Measurements from ENCODE around the gene BRF1.
A peak's percentile ranks its signal among the peaks of the same experiment; 100 is the strongest.
"Not testable (repeated sequence)": the region's sequence is repeated elsewhere in the genome, so short reads cannot be mapped to it uniquely, and the experiment has no call there.

The BRF1 gene

DNA sequence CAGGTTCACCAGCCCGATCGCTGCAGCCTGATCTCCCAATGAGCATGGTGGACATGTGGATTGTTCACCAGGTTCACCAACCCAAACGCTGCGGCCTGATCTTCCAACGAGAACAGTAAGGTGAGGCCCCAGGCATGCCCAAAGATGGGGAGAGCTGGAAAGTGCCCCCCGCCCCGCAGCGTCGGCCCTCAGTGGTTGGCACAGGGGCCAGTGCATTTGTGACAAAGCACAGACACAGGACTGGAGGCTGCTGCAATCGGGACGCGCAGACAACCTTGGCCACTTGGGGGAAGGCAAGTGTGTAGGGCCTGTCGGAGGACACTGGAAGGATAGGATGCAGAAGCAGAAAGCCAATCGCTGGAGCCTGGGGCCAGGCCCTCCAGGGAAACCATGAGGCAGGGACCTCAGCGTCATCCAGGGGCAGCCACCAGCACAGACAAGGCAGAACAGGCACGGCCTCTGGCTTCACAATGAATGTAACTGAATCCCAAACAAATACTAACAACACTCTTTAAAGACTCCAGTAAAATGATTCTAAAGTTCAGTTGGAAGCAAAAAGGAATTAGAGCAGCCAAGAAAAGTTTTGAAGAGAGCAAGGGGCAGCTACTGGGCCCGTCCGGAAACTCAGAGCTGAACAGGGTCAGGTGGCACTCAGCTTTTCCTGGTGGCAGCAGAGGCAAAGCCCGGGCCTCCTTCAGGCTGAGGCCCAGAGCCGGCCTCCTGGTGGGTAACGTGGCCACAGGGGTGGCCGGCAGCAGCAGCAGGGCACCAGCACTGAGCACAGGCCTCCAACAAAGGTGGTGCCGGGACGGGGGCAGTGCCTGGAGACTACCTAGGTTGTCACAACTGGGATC, 13.3 kb downstream of the BRF1 start:
- no peak for DNase-seq

DNA sequence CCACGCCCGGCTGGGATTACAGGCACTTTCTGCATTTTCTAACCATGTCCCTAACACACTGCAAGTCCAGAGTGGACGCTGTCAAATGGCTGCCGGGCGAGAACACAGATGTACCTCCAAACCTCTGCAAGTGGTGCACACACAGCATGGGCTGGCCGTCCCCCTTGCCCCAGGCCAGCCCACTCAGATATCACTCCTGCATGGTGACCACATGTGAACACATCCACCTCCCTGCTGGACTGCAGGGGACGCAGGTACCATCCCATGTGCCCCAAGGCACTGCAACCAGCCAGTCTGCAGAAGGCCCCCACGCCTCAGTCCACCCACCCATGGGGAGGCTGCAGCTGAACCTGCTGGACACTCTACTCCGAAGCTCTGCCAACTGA, 14.0 kb downstream of the BRF1 start:
- DNase-seq: no peak

- no peak for DNase-seq
Observed at GRCh38 chr14:105285174-105285573, 15.6 kb downstream of the BRF1 start.

- DNase-seq: no peak
Observed at GRCh38 chr14:105283899-105284298, 16.9 kb downstream of the BRF1 start.

DNA sequence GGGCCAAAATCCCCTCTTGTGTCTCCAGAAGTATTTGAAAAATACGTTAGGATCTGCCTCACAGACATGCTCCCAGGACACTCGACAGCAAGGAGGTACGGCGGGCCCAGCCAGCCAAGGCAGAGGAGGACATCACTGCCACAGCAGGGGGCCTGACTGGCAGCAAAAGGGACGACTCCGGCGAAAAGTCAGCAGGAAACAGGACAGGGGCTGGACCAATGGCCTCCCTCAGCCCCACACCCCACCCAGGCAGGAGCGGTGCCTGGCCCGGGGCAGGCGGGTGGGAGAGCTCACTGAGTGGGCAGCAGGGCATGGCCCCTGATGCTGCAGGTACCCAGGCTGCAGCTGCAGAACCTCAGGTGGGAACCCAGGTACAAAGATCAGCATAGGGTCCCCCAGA, 17.8 kb downstream of the BRF1 start:
- no peak for DNase-seq

DNA sequence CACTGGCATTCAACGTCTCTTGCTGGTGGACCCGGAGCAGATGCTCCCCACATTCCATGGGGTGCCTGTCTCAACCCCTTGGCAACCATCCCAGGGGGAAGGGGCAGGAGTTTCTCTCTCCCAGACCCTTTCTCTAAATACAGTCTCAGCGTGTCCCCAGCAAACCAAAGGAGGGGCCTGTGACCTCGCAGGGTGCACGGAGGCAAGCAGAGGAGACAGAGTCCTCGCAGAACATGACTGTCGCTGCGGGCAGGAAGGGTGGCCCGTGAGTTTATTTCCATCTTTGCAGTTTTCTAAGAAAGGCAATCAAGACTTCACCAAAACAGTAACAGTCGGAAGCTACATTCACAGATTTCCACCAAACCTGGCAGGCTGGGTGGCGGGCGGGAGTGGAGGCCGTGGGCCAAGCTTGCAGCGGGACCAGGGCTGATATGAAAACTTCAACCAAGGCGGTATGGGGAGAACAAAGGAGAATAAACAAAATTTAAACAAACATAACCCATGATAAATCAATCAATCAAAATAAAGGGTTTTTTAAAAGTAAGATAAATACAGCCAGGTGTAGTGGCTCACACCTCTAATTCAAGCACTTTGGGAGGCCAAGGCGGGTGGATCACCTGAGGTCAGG, 18.6 kb downstream of the BRF1 start:
- no peak for DNase-seq

GRCh38 chr14:105281371-105282097, 19.3 kb downstream of the BRF1 start:
- DNase-seq: peak; percentile 60

DNA sequence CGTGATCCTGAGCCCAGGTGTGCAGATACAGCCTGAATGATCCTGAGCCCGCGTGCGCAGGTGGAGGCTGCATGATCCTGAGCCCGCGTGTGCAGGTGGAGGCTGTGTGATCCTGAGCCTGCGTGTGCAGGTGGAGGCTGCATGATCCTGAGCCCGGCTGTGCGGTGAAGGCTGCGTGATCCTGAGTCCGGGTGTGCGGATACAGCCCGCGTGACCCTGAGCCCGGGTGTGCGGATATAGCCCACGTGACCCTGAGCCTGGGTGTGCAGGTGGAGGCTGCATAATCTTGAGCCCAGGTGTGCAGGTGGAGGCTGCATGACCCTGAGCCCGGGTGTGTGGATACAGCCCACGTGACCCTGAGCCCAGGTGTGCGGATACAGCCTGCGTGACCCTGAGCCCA, 20.3 kb downstream of the BRF1 start:
- no peak for DNase-seq

DNA sequence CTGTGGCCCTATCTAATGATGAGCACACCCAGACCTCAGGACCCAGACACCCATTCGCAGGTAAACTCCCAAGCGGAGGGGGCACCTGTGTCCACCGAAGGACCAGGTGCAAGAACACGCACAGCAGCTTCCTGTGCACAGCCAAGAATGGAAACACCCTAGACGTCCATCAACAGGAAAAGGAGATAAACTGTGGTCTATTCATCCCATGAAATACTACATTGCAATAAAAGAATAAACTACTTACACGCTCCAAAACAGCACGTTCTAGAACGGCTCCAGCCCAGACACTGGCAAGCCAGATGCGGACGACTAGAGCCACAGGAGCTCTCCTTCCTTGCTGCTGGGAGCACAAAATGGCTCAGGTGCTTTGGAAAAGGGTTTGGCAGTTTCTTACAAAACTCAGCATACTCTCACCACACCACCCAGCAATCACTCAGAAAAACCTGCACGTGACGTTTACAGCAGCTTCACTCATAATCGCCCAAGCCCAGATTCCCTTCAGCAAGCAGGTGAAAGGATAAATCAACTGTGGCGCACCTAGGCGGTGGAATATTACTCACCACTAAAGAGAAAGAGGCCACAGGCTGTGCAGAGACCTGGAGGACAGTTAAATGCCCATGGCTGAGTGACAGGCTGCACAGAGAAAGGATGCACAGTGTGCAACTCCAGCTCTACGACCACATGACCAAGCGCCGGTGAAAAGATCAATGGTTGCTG, 21.0 kb downstream of the BRF1 start:
- no peak for DNase-seq

- DNase-seq: not testable (repeated sequence)
Observed at GRCh38 chr14:105277448-105277847, 23.4 kb downstream of the BRF1 start.

DNA sequence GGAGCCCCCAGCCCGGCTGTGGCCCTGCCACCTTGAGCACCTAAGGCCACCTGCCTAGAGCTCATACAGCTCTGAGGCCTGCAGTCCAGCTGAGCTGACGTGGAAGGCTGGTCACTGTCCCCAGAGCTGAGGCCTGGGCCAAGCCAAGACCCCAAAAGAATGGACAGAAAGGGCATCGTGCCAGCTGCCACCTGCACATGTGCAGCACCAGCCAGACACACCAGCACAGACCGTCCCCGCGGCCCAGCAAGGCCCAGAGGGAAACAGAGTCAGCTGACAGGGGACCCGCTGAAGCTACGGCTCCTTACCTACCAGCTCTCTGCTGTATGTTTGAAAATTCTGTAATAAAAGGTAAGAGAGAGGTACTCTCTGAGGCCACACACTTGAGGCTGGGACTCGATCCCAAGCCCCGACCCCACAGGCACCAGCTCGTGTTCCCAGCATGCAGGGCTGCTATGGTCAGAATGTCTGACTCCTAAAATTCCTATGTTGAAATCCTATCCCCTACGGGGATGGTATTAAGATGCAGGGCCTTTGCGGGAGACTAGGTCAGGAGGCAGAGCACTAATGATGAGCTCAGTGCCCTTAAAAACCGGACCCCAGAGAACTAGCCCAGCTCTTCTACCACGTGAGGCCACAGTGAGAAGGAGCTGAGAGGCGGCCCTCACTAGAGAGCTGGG, 25.4 kb downstream of the BRF1 start:
- no peak for DNase-seq

- DNase-seq: no peak
Observed at GRCh38 chr14:105274637-105275036, 26.2 kb downstream of the BRF1 start.

DNA sequence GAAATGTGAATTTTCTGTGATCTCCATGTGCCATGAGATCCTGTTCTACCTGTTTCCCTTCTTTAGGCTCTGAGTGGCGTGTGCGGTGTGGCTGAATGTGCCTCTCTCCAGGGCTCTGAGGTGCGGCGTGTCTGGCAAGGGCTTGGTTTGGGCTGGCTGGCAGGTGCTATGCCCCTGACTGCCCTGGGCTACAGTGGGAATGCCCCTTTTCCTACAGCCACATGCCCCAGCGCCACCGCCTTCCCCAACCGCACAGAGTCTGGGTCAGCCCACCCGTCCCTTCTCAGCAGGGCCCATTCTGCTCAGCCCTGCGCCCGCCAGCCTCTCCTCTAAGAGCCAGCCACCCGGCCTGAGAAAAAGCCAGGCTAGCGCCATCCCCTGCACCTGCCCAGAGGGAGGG, 27.7 kb downstream of the BRF1 start:
- DNase-seq: no peak

GRCh38 chr14:105272623-105273022, 28.2 kb downstream of the BRF1 start:
- DNase-seq: no peak

DNA sequence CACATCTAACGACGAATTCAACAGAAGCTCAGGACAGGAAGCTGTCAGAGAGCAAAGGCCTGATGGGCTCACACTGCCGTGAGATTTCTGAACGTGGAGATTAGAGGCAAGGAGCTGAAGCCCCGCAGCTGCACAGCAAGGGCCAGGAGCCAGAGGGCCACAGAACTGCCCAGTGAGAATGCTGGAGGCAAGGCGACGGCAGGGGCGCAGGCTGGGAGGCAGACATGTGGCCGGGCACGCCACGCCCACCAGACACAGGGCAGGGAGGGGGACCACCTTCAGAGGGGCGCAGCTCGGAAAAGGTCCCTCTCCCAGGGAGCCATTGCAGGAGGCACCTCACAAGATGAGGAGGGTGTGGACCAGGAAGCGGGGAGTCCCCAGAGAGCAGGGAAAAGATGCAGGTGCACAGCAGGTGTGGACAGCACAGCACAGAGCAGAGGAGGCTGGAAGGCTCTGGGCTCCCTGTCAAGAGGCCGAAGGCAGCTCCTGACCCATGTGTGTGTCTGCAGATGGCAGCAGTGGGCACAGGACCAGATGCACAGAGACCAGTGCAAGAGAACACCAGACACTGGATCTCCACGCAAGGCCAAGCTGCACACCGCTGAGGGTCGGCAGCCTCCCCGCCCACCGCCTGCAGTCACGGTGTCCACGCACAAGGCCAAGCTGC, 29.4 kb downstream of the BRF1 start:
- DNase-seq: no peak

- no peak for DNase-seq
Observed at GRCh38 chr14:105269405-105269804, 31.4 kb downstream of the BRF1 start.

DNA sequence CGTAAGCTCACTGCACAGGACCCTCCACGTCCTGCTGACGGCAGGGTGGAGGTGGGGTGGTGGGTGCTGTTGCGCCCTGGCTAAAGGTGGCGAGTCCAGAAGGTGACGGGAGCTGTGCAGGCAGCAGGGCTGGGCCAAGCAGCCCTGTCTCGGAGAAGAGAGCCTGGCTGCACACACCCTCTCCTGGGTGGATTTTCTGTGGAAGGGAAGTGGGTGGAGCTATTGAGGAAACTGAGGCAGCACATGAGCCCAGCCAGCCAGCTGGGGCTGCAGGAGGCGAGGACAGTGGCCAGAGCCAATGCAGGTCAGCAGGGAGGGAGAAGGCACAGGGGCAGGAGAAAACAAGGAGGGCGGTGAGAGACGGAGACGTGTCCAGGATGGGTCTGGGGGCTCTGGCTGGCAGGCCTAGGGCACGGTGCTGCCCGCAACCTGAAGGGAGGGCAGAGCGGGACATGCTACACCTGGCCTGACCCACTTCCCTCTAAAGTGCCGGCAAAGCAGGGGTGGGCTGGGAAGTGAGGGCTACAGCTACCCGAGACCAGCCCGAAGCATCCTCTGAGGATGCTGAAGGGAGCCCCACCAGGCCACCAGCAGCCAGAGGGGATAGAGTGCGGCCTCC, 32.0 kb downstream of the BRF1 start:
- DNase-seq: no peak

- no peak for DNase-seq
Observed at GRCh38 chr14:105267820-105268548, 32.8 kb downstream of the BRF1 start.

DNA sequence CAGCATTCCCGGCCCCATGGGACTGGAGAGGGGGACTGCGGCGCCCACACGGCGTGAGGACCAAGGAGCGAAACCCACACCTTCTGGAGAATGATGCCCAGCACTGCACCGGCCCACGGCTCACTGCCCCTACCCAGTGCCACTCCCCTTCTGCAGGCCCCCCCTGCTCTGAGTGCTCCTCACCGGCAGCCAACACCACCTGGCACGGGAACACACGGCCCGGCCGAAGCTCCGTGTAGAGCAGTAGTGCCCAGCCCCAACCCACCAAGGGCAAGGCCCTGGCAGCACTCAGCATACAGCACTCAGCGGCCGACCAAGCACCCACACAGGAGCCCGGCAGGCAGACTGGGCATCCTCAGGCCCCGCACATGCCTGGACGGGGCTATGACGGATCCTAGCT, 39.0 kb downstream of the BRF1 start:
- DNase-seq: no peak

GRCh38 chr14:105260959-105261358, 39.8 kb downstream of the BRF1 start:
- DNase-seq: no peak

DNA sequence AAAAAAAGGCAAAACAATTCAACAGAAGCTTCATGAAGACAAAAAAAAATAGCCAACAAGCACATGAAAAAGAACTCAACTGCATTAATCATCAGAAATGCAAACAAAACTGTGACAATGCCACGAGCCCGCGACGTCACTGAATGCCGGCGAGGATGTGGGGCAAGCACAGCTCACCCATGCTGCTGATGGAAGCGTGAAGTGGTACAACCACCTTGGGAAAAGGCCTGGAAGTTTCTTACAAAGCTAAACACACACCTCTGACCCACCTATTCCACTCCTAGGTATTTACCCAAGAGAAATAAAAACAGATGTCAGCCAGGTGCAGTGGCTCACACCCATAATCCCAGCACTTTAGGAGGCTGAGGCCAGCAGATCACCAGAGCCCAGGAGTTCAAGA, 42.0 kb downstream of the BRF1 start:
- DNase-seq: no peak
